Ecto neural progenitor cell (in vitro differentiated cells): ENCODE measurements around the gene SLC35G6.
"Not testable (repeated sequence)": the region's sequence is repeated elsewhere in the genome, so short reads cannot be mapped to it uniquely, and the experiment has no call there.

Experiments used
- DNase-seq: peaks from one replicate; pipeline ENCODE4 v3.0.0-alpha.2; 2018; ENCODE audit warnings: low spot score

SLC35G6 gene

GRCh38 chr17:7481275-7481674 is at the start of gene SLC35G6:
TSS of gene SLC35G6 (plus strand) at chr17:7481446. CDS start at chr17:7481517, 71 bp downstream.
- not testable (repeated sequence) for DNase-seq

- no peak for DNase-seq
These were observed 49.0 kb upstream of the SLC35G6 start for GRCh38 chr17:7432296-7432695.

- peak; percentile 81 for DNase-seq
These were observed 45.3 kb upstream of the SLC35G6 start for GRCh38 chr17:7435676-7436555.

GRCh38 chr17:7436556-7437368 is 44.5 kb upstream of the SLC35G6 start:
- DNase-seq: peak; percentile 94

GRCh38 chr17:7437369-7437863 is 43.8 kb upstream of the SLC35G6 start:
- no peak for DNase-seq

- peak; percentile 87 for DNase-seq
These were observed 43.2 kb upstream of the SLC35G6 start for GRCh38 chr17:7437950-7438614.

- DNase-seq: no peak
These were observed 42.4 kb upstream of the SLC35G6 start for GRCh38 chr17:7438656-7439460.

- no peak for DNase-seq
These were observed 41.7 kb upstream of the SLC35G6 start, which contains the start of gene FGF11 for GRCh38 chr17:7439462-7440112. TSS of gene FGF11 (plus strand) at chr17:7439512. CDS start at chr17:7439621, 109 bp downstream.

GRCh38 chr17:7440113-7440833 is 41.0 kb upstream of the SLC35G6 start:
- peak; percentile 90 for DNase-seq

- DNase-seq: no peak
These were observed 40.4 kb upstream of the SLC35G6 start for GRCh38 chr17:7440834-7441195.

- no peak for DNase-seq
These were observed 40.0 kb upstream of the SLC35G6 start for GRCh38 chr17:7441266-7441665.

GRCh38 chr17:7442142-7442541 is 39.1 kb upstream of the SLC35G6 start:
- DNase-seq: no peak

GRCh38 chr17:7443499-7444485 is 37.5 kb upstream of the SLC35G6 start:
- DNase-seq: no peak

GRCh38 chr17:7444682-7445618 is 36.3 kb upstream of the SLC35G6 start, which contains the start of gene CHRNB1:
TSS of gene CHRNB1 (plus strand) at chr17:7445061. CDS start at chr17:7445128, 67 bp downstream.
- peak; percentile 97 for DNase-seq

- DNase-seq: no peak
These were observed 35.7 kb upstream of the SLC35G6 start for GRCh38 chr17:7445619-7445968.

GRCh38 chr17:7448461-7448860 is 32.8 kb upstream of the SLC35G6 start:
- no peak for DNase-seq

- no peak for DNase-seq
These were observed 21.2 kb upstream of the SLC35G6 start for GRCh38 chr17:7459961-7460545.
